Activated CD8-positive, alpha-beta T cell treated with anti-CD3 and anti-CD28 coated beads, Interleukin-2, amount 10 ng/mL, durations not matched to agents 7 days and 5 days (primary cell): Measurements from ENCODE around the gene FOXE1. TPM values are rescaled to one million over a fixed set of nuclear protein-coding genes. Genes with fewer than 3 reads are reported as not detected.

Experiments used
- ATAC-seq: fragments of 150-1000 bp; cut with Tn5 transposase; one replicate; pipeline ENCODE4 v1.10.0; 2021; ENCODE audit warnings: moderate library complexity
- CTCF ChIA-PET: fragments of 350-600 bp; sonication (Branson Sonifier 250); formaldehyde crosslinking; loops from one replicate; lab custom pipeline; 2021; ENCODE audit warnings: antibody characterized with exemption; lab: Charles Lee
- POLR2A ChIA-PET: fragments of 350-600 bp; sonication (Branson Sonifier 250); formaldehyde crosslinking; loops from one replicate; lab custom pipeline; 2021; ENCODE audit warnings: antibody characterized with exemption; lab: Charles Lee
- DNase-seq: peaks from one replicate; pipeline ENCODE4 v3.0.0-alpha.2; 2020
- H3K27ac Mint-ChIP-seq: one replicate; pipeline ENCODE4 v1.8.0; 2021; ENCODE audit warnings: mild to moderate bottlenecking, mixed read lengths
- H3K27me3 Mint-ChIP-seq: one replicate; pipeline ENCODE4 v1.8.0; 2021; ENCODE audit warnings: low read depth, mixed read lengths
- H3K36me3 Mint-ChIP-seq: one replicate; pipeline ENCODE4 v1.8.0; 2021; ENCODE audit warnings: low read depth, mixed read lengths
- H3K4me1 Mint-ChIP-seq: one replicate; pipeline ENCODE4 v1.8.0; 2021; ENCODE audit warnings: low read depth, mixed read lengths
- H3K4me3 Mint-ChIP-seq: one replicate; pipeline ENCODE4 v1.8.0; 2021; ENCODE audit warnings: mild to moderate bottlenecking, mixed read lengths
- H3K9me3 Mint-ChIP-seq: one replicate; pipeline ENCODE4 v1.8.0; 2022; ENCODE audit warnings: mixed read lengths; ENCODE audit not compliant: insufficient read depth
- total RNA-seq, 2 experiments: library from RNA; stranded (reverse); gene quantifications; one replicate each; pipeline ENCODE4 v1.2.3, GENCODE V29; 2021

The FOXE1 gene
- total RNA-seq = under 1 TPM in 1 of 2 experiments, not detected in 1; 0.08 TPM

DNA sequence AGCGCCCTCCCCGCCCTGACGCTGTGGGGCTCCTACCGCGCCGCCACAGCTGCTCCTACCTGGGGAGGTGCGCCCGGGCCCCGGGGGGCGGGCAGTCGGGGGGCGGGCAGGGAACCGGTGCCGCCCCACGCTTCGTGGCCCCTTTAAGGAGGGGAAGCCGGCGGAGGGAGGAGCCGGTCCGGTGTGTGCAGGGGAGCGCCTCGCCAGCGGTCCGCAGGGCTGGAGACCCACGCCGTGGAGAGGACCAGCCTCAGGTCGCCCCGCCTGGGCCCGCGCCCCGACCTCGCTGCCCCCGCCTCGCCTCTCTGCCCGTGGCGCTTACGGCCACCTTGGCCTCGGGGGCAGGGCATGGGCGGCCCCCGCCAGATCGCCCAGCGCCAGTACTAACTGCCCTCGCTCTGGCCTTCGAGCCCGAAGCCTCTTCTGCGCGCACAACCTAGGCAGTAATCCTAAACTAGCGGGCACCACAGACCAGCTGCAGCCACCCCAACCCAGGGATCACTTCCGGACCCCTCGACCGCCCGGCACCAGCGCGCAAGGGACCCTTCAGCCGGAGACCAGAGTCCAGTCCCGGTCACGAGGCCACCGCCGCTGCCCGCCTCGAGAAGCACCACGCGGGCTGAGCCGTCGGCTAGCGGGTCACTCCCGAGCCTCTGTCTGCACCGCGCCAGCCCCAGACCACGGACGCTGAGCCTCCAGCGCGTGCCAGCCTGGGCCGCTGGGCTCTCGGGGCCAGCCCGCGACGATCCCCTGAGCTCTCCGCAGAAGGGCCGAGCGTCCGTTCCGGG is at the start of gene FOXE1:
Gene FOXE1 (plus strand): TSS at position 171 of the 788 bp plus-strand sequence. CDS start 689 bp downstream, outside the sequence.
- peaks cover 78% of the 10 kb centered on the region for H3K27me3 Mint-ChIP-seq
- H3K4me1 Mint-ChIP-seq = peaks cover 33% of the 10 kb centered on the region
- H3K27ac Mint-ChIP-seq = peak within 1 kb of the TSS; percentile 73
- DNase-seq (no peak), ATAC-seq (peak; percentile 18)
- H3K36me3 Mint-ChIP-seq = peaks cover 4% of the 10 kb centered on the region
- ChIA-PET POLR2A (no interaction called here), CTCF (interaction anchor here (0.7 kb wide), 1 partner anchor 19 kb away, joined by 3 read pairs; no protein-coding TSS in a partner anchor)
- no peaks in the 10 kb centered on the region for H3K9me3 Mint-ChIP-seq
- peak within 1 kb of the TSS; percentile 85 for H3K4me3 Mint-ChIP-seq

DNA sequence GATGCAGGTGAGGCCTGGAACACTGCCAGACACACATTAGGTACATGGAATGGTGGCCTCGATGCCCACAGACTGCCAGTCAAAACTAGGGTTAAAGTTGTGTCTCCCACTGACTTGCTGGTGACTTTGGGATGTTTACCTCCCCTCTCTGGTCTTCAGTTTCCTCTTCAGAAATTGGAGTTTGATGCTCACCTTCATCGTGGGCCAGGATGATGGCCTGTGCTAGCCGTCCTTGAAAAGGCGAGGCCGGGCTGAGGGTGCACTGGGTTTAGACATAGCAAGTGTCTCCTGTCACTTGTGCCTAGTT is 49.0 kb upstream of the FOXE1 start:
- no peak for DNase-seq
- H3K27ac Mint-ChIP-seq = no peak overlapping the region
- H3K4me3 Mint-ChIP-seq = peak overlapping the region; percentile 46
- ChIA-PET POLR2A (no interaction called here), CTCF (no interaction called here)
- H3K36me3 Mint-ChIP-seq = no peaks in the 10 kb centered on the region
- no peak for ATAC-seq
- no peaks in the 10 kb centered on the region for H3K9me3 Mint-ChIP-seq
- H3K27me3 Mint-ChIP-seq = peaks cover 35% of the 10 kb centered on the region
- peaks cover 4% of the 10 kb centered on the region for H3K4me1 Mint-ChIP-seq

DNA sequence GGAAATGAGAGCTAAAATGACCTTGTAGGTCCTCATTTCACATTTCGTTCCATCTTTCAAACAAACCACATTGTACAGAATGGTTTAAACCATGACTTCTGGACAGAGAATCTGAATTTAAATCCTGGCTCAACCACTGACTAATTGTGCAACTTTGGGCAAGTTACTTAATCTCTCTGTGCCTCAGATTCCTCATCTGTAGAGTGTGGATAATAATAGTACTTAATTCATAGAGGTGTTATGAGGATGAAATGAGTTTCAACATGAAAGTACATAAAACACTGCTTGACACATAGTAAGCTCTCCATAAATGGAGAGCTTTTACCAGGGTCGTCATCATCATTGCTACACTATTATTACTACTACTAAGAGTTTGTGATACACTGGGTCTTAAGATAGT is 46.3 kb upstream of the FOXE1 start:
- DNase-seq (no peak), ATAC-seq (no peak)
- peaks cover 30% of the 10 kb centered on the region for H3K27me3 Mint-ChIP-seq
- H3K4me1 Mint-ChIP-seq = peaks cover 4% of the 10 kb centered on the region
- H3K27ac Mint-ChIP-seq = no peak overlapping the region
- H3K4me3 Mint-ChIP-seq = no peak overlapping the region
- no peaks in the 10 kb centered on the region for H3K36me3 Mint-ChIP-seq
- ChIA-PET POLR2A (interaction anchor here (0.5 kb wide), 1 partner anchor 92 kb away, joined by 3 read pairs; no protein-coding TSS in a partner anchor), CTCF (no interaction called here)
- no peaks in the 10 kb centered on the region for H3K9me3 Mint-ChIP-seq

DNA sequence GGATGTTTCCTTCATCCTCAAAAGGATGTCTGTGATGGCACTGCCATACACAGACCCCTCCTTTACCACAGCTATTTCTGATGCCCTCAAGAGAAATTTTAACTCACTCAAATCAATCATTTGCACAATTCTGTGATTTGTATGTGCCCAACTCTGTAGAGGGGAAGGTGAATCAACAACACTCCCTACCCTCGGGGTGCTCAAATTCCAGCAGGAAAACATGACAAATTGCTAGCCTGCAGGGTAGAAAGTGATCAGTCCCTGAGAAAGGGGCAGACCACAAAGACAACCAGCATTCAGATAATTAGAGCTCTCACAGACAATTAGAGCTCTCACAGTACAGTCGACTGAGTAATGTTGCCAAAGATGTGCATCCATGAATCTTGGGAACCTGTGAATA is 45.3 kb upstream of the FOXE1 start:
- Mint-ChIP-seq H3K27ac (no peak overlapping the region), H3K4me1 (peaks cover 4% of the 10 kb centered on the region), H3K9me3 (no peaks in the 10 kb centered on the region), H3K27me3 (peaks cover 29% of the 10 kb centered on the region), H3K4me3 (no peak overlapping the region), H3K36me3 (no peaks in the 10 kb centered on the region)
- no peak for DNase-seq
- POLR2A ChIA-PET = no interaction called here
- CTCF ChIA-PET = no interaction called here
- no peak for ATAC-seq

DNA sequence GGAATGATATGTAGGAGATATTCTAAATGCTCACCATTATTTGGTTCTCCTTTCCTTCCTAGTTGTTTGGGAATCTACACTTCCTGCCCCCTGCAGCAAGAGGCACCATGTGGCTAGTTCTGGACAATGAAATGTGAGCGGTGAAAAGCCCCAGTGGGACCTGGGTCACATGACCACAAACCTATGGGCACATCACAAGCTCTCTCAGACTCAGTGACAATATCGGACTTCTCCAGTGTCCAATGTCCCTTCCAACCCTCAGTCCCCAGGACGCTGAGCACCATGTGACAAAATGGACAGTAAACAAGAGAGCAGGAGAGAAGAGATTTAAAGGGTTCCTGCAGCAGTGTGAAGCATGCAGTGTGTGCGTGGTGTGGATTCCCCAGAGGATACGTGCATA is 44.6 kb upstream of the FOXE1 start:
- H3K4me1 Mint-ChIP-seq = peaks cover 4% of the 10 kb centered on the region
- no peak overlapping the region for H3K27ac Mint-ChIP-seq

DNA sequence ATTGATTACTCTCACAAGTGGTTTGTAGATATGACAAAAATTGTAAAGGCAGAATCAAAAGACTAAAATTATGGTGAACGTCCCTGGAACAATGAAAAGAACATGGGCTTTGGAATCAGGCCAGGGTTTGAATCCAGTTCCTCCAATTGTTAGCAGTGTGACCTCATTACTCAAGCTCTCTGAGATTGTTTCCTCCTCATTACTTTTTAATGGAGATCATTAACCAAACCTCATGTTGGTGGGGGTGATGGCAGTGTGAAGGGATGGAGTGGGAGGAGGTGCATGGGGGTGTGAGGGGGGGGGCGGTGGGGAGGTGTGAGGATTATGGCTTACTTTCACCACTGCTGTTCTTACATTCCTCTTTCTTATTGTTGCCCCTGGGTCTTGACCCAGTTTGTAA is 44.1 kb upstream of the FOXE1 start:
- POLR2A ChIA-PET = no interaction called here
- H3K27ac Mint-ChIP-seq = no peak overlapping the region
- no peak overlapping the region for H3K4me3 Mint-ChIP-seq
- no peaks in the 10 kb centered on the region for H3K36me3 Mint-ChIP-seq
- CTCF ChIA-PET = no interaction called here
- peaks cover 29% of the 10 kb centered on the region for H3K27me3 Mint-ChIP-seq
- DNase-seq (no peak), ATAC-seq (no peak)
- no peaks in the 10 kb centered on the region for H3K9me3 Mint-ChIP-seq
- H3K4me1 Mint-ChIP-seq = peaks cover 3% of the 10 kb centered on the region

More for the DNA sequence above, 44.6 kb upstream of the FOXE1 start:
- ATAC-seq (no peak), DNase-seq (no peak)
- Mint-ChIP-seq H3K9me3 (no peaks in the 10 kb centered on the region), H3K36me3 (no peaks in the 10 kb centered on the region), H3K4me3 (no peak overlapping the region), H3K27me3 (peaks cover 29% of the 10 kb centered on the region)
- ChIA-PET CTCF (no interaction called here), POLR2A (no interaction called here)

DNA sequence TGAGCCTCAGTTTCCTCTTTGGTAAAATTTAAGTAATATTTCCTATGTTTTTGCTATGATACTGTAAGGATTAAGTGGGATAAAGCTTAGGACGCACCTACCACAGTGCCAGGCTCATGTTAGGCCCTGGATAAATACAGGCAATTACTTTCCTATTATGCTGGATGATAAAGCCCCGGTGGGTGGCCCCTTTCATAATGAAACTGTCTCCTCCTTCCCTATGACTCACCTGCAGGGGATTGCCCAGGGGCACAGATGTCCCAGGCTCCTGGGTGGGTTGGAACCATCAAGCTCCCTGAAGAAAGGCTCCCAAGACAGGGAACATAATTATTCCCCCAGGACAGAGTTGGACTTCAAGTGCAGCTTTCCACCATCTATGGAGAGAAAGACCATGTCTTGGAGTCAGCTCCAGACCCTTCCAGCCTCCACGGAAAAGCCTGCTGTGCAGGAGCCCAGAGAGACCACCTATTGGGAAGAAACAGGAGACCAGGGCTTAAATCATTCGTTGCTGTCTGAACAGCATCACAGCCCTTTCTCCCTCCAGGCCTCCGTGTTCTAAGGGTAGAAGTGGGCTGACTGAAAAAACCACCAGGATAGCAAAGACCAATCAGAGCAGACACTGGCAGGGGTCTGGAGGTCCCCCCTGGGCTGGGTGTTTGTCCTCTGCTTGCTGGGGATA is 43.2 kb upstream of the FOXE1 start:
- H3K36me3 Mint-ChIP-seq = no peaks in the 10 kb centered on the region
- CTCF ChIA-PET = no interaction called here
- H3K27me3 Mint-ChIP-seq = peaks cover 26% of the 10 kb centered on the region
- no peak for DNase-seq
- no peak overlapping the region for H3K27ac Mint-ChIP-seq
- POLR2A ChIA-PET = no interaction called here
- no peaks in the 10 kb centered on the region for H3K4me1 Mint-ChIP-seq
- no peak overlapping the region for H3K4me3 Mint-ChIP-seq
- no peaks in the 10 kb centered on the region for H3K9me3 Mint-ChIP-seq
- no peak for ATAC-seq

DNA sequence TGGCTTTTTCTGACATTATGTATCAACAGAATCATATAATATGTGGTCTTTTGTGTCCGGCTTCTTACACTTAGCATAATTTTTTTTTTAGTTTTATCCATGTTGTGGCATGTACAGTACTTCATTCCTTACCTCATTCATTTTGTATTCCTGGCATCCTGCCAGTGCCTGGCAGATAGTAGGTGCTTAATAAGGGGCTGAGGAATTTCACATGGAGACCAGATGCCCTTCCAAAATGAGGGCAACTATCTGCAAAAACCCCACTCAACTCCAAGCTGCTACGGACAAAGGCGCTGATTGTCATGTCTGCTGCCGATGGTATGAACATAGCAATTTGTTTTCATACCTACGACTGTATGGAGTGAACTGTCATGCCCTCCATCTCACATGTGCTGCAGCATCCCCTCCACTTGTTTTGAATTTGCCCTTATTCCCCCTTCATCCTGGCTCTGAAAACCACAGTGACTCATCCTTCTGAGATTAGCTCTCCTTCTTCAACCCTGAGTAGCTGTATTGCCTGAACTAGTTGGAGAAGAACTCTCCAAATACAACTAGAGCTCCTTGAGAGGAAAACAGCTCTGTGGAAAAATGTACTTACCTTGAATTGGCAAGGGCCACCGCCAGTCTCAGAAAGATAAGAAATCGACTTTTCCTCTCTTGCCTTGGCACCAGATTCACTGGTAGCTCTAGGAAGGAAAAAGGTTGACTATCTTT is 41.3 kb upstream of the FOXE1 start:
- H3K4me3 Mint-ChIP-seq = no peak overlapping the region
- H3K36me3 Mint-ChIP-seq = no peaks in the 10 kb centered on the region
- H3K4me1 Mint-ChIP-seq = no peaks in the 10 kb centered on the region
- DNase-seq (no peak), ATAC-seq (no peak)
- H3K27ac Mint-ChIP-seq = no peak overlapping the region
- no peaks in the 10 kb centered on the region for H3K9me3 Mint-ChIP-seq
- ChIA-PET CTCF (no interaction called here), POLR2A (no interaction called here)
- peaks cover 20% of the 10 kb centered on the region for H3K27me3 Mint-ChIP-seq

DNA sequence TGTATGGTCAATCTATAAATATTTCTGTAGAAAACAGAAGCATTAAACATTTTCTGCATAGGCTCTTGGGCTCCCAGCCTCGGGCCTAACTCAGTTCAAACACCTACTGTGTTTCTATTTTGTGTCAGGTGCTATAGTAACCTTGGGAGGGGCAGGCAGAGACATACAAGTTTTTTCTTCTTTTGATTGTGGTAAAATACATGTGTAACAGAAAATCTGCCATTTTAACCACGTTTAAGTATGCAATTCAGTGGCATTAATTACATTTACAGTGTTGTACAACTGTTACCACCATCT is 40.8 kb upstream of the FOXE1 start:
- Mint-ChIP-seq H3K4me1 (no peaks in the 10 kb centered on the region), H3K27me3 (peaks cover 17% of the 10 kb centered on the region), H3K36me3 (no peaks in the 10 kb centered on the region), H3K4me3 (no peak overlapping the region), H3K27ac (no peak overlapping the region), H3K9me3 (no peaks in the 10 kb centered on the region)
- no peak for ATAC-seq
- no peak for DNase-seq
- POLR2A ChIA-PET = no interaction called here
- CTCF ChIA-PET = no interaction called here

DNA sequence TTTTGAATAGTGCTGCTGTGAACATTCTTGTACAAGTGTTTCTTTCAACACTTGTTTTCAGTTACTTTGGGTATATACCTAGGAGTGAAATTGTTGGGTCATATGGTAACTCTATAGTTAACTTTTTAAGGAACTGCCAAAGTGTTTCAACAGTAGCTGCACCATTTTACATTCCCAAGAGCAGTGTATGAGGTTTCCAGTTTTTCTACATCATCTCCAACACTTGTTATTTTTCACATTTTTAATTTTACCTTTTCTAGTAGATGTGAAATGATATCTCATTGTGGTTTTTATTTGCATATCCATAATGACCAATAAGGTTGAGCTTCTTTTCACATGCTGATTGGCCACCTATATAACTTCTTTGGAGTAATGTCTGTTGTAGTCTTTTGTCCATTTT is 40.0 kb upstream of the FOXE1 start:
- DNase-seq (no peak), ATAC-seq (no peak)
- Mint-ChIP-seq H3K36me3 (no peaks in the 10 kb centered on the region), H3K27me3 (peaks cover 20% of the 10 kb centered on the region), H3K27ac (no peak overlapping the region), H3K4me1 (no peaks in the 10 kb centered on the region), H3K9me3 (no peaks in the 10 kb centered on the region), H3K4me3 (no peak overlapping the region)
- ChIA-PET CTCF (interaction anchor here (1.2 kb wide), 1 partner anchor 11 kb away, joined by 5 read pairs; no protein-coding TSS in a partner anchor), POLR2A (no interaction called here)

DNA sequence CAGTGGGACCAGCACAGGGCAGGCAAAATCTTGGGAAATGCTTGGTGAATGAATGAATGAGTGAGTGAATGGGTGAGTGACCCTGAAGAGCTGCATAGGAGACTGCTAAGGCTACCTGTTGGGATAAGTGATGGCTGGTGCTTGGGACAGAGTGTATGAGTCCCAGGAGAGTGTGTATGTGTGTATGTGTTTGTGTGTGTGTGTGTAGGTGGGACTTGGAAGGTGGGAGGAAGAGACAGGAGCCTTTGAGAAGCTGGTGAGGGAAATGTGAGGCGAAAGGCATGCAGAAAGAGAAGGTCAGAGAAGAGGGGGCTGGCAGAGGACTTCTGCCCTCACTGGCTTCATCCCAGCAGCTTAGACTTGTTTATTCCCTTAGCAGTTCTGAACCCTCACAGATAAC is 33.3 kb upstream of the FOXE1 start:
- Mint-ChIP-seq H3K27ac (no peak overlapping the region), H3K4me1 (no peaks in the 10 kb centered on the region), H3K4me3 (no peak overlapping the region), H3K9me3 (no peaks in the 10 kb centered on the region), H3K36me3 (no peaks in the 10 kb centered on the region), H3K27me3 (peaks cover 51% of the 10 kb centered on the region)
- DNase-seq (no peak), ATAC-seq (no peak)
- CTCF ChIA-PET = no interaction called here
- POLR2A ChIA-PET = no interaction called here

DNA sequence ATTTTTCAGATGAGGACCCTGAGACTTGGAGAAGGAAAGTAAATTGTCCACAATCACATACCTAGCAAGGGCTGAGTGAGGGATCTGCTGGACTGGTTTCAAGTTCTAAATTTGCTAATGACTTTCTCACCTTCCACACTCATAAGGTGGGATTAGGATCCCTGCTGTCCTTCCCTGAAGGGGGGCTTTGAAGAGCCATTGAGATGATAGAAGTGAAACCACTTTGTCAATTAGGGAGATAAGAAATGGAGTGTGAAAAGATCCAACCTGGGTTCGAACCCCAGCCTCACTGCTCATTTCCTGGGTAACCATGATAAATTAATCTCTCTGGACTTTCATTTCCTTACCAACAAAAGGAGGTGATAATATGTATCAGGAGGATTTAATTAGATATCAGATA is 32.7 kb upstream of the FOXE1 start:
- Mint-ChIP-seq H3K27me3 (peaks cover 54% of the 10 kb centered on the region), H3K4me1 (no peaks in the 10 kb centered on the region)
- POLR2A ChIA-PET = no interaction called here

More for the DNA sequence above, 32.7 kb upstream of the FOXE1 start:
- ATAC-seq (no peak), DNase-seq (no peak)
- Mint-ChIP-seq H3K9me3 (no peaks in the 10 kb centered on the region), H3K27ac (no peak overlapping the region), H3K36me3 (no peaks in the 10 kb centered on the region), H3K4me3 (no peak overlapping the region)
- CTCF ChIA-PET = no interaction called here
